ENCODE results near the gene SHC2. TPM values are rescaled to one million over a fixed set of nuclear protein-coding genes. Genes with fewer than 3 reads are reported as not detected.

The SHC2 gene
- total RNA-seq, 1 experiment from 2014 or later, result 16.6 TPM

DNA sequence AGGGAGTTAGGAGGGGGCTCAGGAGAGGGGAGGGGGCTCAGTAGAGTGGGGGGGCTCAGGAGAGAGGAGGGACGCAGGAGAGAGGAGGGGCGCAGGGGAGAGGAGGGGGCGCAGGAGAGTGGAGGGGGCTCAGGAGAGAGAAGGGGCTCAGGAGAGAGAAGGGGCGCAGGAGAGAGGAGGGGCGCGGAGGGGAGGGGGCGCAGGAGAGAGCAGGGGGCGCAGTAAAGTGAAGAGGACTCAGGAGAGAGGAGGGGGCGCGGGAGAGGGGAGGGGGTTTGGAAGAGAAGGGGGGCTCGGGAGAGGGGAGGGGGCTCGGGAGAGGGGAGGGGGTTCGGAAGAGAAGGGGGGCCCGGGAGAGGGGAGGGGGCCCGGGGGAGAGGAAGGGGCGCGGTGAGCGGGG is 36.2 kb upstream of the SHC2 start:
- Mint-ChIP-seq H3K4me3 (peak overlapping the region in 1 of 2 experiments; percentile 81; a peak in 3 of 5 replicates), H3K9me3 (peaks cover 8 to 10% of the 10 kb centered on the region in 2 experiments; a peak in 4 of 5 replicates), H3K36me3 (ENCODE audit: insufficient read depth in 1 of 3, low read depth in 3 of 3) (peaks cover 0 to 2% (median 0%) of the 10 kb centered on the region in 3 experiments; a peak in 2 of 7 replicates), H3K4me1 (peaks cover 0 to 15% of the 10 kb centered on the region in 2 experiments; a peak in 2 of 4 replicates), H3K27me3 (ENCODE audit: low read depth) (peaks cover 53% of the 10 kb centered on the region), H3K27ac (no peak overlapping the region)
- Histone ChIP-seq H3K14ac (ENCODE audit: insufficient read depth, low read length) (no peak overlapping the region), H3K9ac (ENCODE audit: extremely low read depth, insufficient read length, low read length) (no peak overlapping the region), H2BK12ac (ENCODE audit: insufficient read length, low read depth, low read length) (no peak overlapping the region), H3K18ac (ENCODE audit: insufficient read length, low read depth, low read length) (no peak overlapping the region), H3K27ac (ENCODE audit: insufficient read length, low read depth, low read length) (no peak overlapping the region), H2BK120ac (ENCODE audit: low read depth, low read length, poor library complexity, severe bottlenecking) (no peak overlapping the region), H2BK15ac (ENCODE audit: low read depth, low read length) (no peak overlapping the region), H4K8ac (replicated peaks; ENCODE audit: insufficient read length, low read depth, low read length) (no peak overlapping the region), H4K91ac (ENCODE audit: insufficient read length, low read depth, low read length) (no peak overlapping the region), H3K4ac (ENCODE audit: low read depth, low read length) (no peak overlapping the region), H2BK20ac (ENCODE audit: low read depth, low read length, poor library complexity, severe bottlenecking) (no peak overlapping the region), H3K56ac (ENCODE audit: insufficient read length, low read depth, low read length) (no peak overlapping the region), H4K5ac (ENCODE audit: insufficient read length, low read depth, low read length) (no peak overlapping the region), H4K20me1 (ENCODE audit: control insufficient read depth, insufficient read depth, insufficient read length) (no peaks in the 10 kb centered on the region), H3K23me2 (ENCODE audit: insufficient read length, low read depth, low read length, poor library complexity, severe bottlenecking) (peaks cover 9% of the 10 kb centered on the region), H2AK5ac (ENCODE audit: insufficient read length, low read length) (no peak overlapping the region), H3T11ph (ENCODE audit: low read length) (no peak overlapping the region), H3K79me2 (ENCODE audit: insufficient read depth, low read length) (no peaks in the 10 kb centered on the region), H3K27me3 (ENCODE audit: insufficient read depth, low read length) (peaks cover 14% of the 10 kb centered on the region; the same call in 1 of the 2 replicates), H3K9me3 (ENCODE audit: control insufficient read depth, low read depth, low read length) (no peaks in the 10 kb centered on the region), H3K4me2 (ENCODE audit: insufficient read depth, insufficient read length, low read length) (peak overlapping the region; percentile 48), H2AFZ (ENCODE audit: low read length) (no peak overlapping the region), H3K4me1 (ENCODE audit: insufficient read depth, low read length) (no peaks in the 10 kb centered on the region), H3K23ac (ENCODE audit: insufficient read length, low read depth, low read length) (no peak overlapping the region), H3K79me1 (ENCODE audit: insufficient read depth, low read depth, low read length, poor library complexity, severe bottlenecking) (no peaks in the 10 kb centered on the region), H2BK5ac (ENCODE audit: insufficient read length, low read length) (no peak overlapping the region)
- no peak for DNase-seq
- WGBS (ENCODE audit: extremely low coverage, insufficient read length, low lambda C conversion rate), result no CpG with 5 or more reads among the region's 18 CpGs
- TF ChIP-seq, protein P1, sequence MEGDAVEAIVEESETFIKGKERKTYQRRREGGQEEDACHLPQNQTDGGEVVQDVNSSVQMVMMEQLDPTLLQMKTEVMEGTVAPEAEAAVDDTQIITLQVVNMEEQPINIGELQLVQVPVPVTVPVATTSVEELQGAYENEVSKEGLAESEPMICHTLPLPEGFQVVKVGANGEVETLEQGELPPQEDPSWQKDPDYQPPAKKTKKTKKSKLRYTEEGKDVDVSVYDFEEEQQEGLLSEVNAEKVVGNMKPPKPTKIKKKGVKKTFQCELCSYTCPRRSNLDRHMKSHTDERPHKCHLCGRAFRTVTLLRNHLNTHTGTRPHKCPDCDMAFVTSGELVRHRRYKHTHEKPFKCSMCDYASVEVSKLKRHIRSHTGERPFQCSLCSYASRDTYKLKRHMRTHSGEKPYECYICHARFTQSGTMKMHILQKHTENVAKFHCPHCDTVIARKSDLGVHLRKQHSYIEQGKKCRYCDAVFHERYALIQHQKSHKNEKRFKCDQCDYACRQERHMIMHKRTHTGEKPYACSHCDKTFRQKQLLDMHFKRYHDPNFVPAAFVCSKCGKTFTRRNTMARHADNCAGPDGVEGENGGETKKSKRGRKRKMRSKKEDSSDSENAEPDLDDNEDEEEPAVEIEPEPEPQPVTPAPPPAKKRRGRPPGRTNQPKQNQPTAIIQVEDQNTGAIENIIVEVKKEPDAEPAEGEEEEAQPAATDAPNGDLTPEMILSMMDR (conservative IDR thresholded peaks at IDR 0.05), result no peak
